Esophagus squamous epithelium (tissue), 4 donors: Measurements from ENCODE around the gene CSNK1A1.

Experiments
- POLR2A ChIP-seq, 4 donors: fragments of 450-650 bp; IDR thresholded peaks; one replicate each; pipeline ENCODE4 v1.6.1; 2017; ENCODE audit warnings: antibody characterized with exemption in 4 of 4, mild to moderate bottlenecking in 4 of 4, moderate library complexity in 3 of 4
- TF ChIP-seq, protein P1 (sequence below), 6 experiments: fragments of 450-650 bp in 4 of 6; fragments of 200-600 bp in 2 of 6; sonication (generic) in 2 of 6; IDR thresholded peaks; one replicate each; pipeline ENCODE4 v1.5.1; 2016 to 2019; ENCODE audit warnings: antibody characterized with exemption in 6 of 6, mild to moderate bottlenecking in 4 of 6, moderate library complexity in 4 of 6

DNA sequence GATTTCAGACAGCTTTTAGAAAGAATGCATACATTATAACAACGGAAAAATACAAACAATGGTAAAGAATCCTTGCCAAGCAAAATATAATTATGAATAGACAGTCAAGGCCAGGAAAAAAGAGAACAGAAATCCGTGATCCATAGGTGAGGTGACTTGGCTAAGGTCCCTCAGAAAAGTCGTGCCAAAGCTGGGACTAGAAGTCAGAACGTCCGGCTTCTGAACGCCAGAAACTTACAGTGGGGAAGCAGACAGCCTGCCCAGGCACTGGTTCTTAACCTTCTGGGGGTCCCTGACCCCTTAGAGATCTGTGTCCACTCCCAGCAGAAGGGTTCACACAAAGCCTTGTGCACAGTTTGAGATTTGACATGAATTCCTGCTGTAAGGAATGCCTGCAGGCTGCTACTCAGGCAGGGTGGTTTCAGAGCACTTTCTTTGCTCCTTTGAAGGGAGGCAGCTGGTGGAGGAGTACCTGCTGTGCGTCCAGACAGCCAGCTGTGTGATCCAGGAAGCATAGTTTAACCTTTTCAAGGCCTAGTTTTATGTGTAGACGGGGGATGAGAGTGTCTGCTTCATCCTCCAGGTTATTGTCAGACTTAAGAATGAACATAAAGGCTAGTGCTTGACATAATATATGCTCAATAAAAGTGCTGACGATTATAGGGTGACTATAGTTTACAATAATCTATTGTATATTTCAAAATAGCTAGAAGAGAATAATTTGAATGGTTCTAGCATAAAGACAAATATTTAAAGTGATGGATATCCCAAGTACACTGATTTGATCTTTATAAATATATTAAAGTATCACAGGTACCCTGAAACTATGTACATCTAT is 30.9 kb upstream of the CSNK1A1 start:
- TF ChIP-seq, protein P1, sequence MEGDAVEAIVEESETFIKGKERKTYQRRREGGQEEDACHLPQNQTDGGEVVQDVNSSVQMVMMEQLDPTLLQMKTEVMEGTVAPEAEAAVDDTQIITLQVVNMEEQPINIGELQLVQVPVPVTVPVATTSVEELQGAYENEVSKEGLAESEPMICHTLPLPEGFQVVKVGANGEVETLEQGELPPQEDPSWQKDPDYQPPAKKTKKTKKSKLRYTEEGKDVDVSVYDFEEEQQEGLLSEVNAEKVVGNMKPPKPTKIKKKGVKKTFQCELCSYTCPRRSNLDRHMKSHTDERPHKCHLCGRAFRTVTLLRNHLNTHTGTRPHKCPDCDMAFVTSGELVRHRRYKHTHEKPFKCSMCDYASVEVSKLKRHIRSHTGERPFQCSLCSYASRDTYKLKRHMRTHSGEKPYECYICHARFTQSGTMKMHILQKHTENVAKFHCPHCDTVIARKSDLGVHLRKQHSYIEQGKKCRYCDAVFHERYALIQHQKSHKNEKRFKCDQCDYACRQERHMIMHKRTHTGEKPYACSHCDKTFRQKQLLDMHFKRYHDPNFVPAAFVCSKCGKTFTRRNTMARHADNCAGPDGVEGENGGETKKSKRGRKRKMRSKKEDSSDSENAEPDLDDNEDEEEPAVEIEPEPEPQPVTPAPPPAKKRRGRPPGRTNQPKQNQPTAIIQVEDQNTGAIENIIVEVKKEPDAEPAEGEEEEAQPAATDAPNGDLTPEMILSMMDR (IDR thresholded peaks at IDR 0.05) = no peak
- TF ChIP-seq POLR2A (IDR thresholded peaks at IDR 0.05) = no peak
